BLaER1 treated with 17β-estradiol and CSF1 and Interleukin-3, amounts not matched to agents 10 nM and 100 nM (cell line): ENCODE results near the gene KPTN.

Source experiments
- H3K27ac ChIP-seq, 11 experiments: shearing (Covaris generic); formaldehyde crosslinking; 2 replicates each; pipeline ENCODE4 v1.8.1; 2022
- H3K27me3 ChIP-seq, 11 experiments: shearing (Covaris generic); formaldehyde crosslinking; 2 replicates each; pipeline ENCODE4 v1.8.1; 2022
- H3K36me3 ChIP-seq, 11 experiments: shearing (Covaris generic); formaldehyde crosslinking; 2 replicates each; pipeline ENCODE4 v1.8.1; 2022
- H3K4me1 ChIP-seq, 10 experiments: shearing (Covaris generic); formaldehyde crosslinking; 2 replicates each; pipeline ENCODE4 v1.8.1; 2022
- H3K4me2 ChIP-seq, 11 experiments: shearing (Covaris generic); formaldehyde crosslinking; 2 replicates each; pipeline ENCODE4 v1.8.1; 2022
- H3K4me3 ChIP-seq, 10 experiments: shearing (Covaris generic); formaldehyde crosslinking; 2 replicates each; pipeline ENCODE4 v1.8.1; 2022
- H3K9ac ChIP-seq, 11 experiments: shearing (Covaris generic); formaldehyde crosslinking; 2 replicates each; pipeline ENCODE4 v1.8.1; 2022
- H3K9me3 ChIP-seq, 11 experiments: shearing (Covaris generic); formaldehyde crosslinking; replicated peaks in 1 of 11; 2 replicates each; pipeline ENCODE4 v1.8.1; 2022
- H4K20me1 ChIP-seq, 11 experiments: shearing (Covaris generic); formaldehyde crosslinking; 2 replicates each; pipeline ENCODE4 v1.8.1; 2022
- Cebpa-rat ChIP-seq, 11 experiments: shearing (Covaris generic); IDR thresholded peaks; 2 replicates each; pipeline ENCODE4 v1.8.1; 2022

The KPTN gene

DNA sequence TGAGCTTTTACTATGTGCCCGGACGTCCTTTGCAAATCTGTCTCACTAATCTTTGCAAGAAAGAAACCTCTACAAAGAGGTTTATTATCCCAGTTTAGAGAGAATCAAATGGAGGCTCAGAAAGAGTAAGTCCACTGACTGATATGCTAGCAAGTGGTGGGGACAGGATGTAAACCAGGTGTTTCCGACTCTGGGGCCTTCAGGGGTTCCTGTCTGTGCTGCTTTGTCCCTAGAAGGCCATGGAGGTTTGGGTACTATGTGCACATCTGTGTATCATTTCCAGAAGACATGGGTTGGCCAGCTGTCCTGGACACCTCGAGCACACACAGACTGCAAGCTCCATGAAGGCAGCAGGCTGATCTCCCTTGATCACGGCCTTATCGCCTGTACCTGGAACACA, 1.2 kb upstream of the KPTN start:
- no peaks in the 10 kb centered on the region for H3K9me3 ChIP-seq

DNA sequence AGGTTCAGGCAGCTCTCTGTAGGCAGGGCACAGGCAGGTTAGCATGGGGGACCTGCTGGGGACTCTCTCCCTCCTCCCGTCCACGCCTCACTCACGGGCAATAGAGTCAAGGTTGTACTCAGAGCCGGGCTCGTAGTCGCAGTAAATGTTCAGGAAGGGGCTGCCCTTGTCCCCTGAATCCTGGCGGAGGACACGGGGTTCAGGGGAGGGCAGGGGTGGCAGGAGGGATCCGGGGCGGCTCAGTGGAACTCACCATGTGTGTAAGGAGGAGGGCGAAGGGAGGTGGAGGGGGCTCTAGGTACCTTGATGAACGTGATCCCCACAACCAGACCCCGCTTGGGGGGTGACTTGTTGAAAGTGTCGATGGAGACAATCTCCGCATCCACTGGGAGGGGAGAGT, 819 bp downstream of the KPTN start:
- peak overlapping the region; percentile 60 to 79 (median 68); a peak in 13 of 20 replicates for H3K4me3 ChIP-seq
- H3K4me2 ChIP-seq: peak overlapping the region; percentile 64 to 92 (median 86)
- H3K9ac ChIP-seq: peak overlapping the region in 6 of 11 experiments; percentile 89 to 97 (median 92); a peak in 4 of 22 replicates
- peaks cover 0 to 10% (median 0%) of the 10 kb centered on the region in 11 experiments; a peak in 4 of 22 replicates for H4K20me1 ChIP-seq
- H3K36me3 ChIP-seq: peaks cover 0 to 7% (median 0%) of the 10 kb centered on the region in 11 experiments; a peak in 6 of 22 replicates
- no peak for TF ChIP-seq Cebpa-rat (IDR thresholded peaks at IDR 0.05)
- no peaks in the 10 kb centered on the region for H3K9me3 ChIP-seq
- peak overlapping the region in 2 of 11 experiments; percentile 92 to 95; a peak in 2 of 22 replicates for H3K27ac ChIP-seq
- H3K27me3 ChIP-seq: no peaks in the 10 kb centered on the region
- peaks cover 35 to 48% (median 45%) of the 10 kb centered on the region in 10 experiments for H3K4me1 ChIP-seq

More for the DNA sequence above, 1.2 kb upstream of the KPTN start:
- Histone ChIP-seq H3K36me3 (peaks cover 8 to 24% (median 12%) of the 10 kb centered on the region in 11 experiments; a peak in 21 of 22 replicates), H3K27me3 (no peaks in the 10 kb centered on the region), H3K4me2 (peak overlapping the region; percentile 75 to 92 (median 88)), H4K20me1 (peaks cover 0 to 17% (median 0%) of the 10 kb centered on the region in 11 experiments; a peak in 6 of 22 replicates), H3K9ac (peak overlapping the region in 9 of 11 experiments; percentile 90 to 96 (median 93); a peak in 15 of 22 replicates), H3K4me3 (peak overlapping the region in 6 of 10 experiments; percentile 60 to 73 (median 68); a peak in 10 of 20 replicates), H3K27ac (peak overlapping the region in 7 of 11 experiments; percentile 89 to 96 (median 93); a peak in 10 of 22 replicates), H3K4me1 (peaks cover 35 to 57% (median 49%) of the 10 kb centered on the region in 10 experiments)
- TF ChIP-seq Cebpa-rat (IDR thresholded peaks at IDR 0.05): no peak

DNA sequence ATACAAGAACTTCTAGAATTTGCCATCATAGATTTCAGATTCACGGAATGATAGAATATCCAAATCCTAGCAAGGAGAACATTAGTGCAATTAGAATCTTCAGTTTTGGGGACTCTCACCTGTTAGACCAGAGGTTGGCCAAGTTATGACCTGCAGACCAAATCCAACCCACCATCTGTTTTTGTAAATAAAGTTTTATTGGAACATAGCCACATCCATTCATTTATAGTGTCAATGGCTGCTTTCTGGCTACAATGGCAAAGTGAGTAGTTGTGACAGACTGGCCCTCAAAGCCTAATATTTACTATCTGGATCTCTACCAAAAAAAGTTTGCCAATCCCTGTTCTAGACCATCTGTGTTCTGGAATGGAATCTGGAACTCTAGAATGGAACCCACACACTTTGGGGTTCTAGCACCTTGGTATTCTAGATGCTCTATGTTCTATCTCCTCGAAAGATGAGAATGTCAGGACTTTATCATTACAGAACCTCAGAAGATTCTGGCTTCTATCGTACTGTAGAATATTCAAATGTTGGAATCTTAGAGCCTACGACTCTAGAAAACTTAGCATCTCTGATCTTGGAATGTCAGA, 2.5 kb downstream of the KPTN start:
- Histone ChIP-seq H3K9me3 (no peaks in the 10 kb centered on the region), H3K27ac (no peak overlapping the region), H3K4me2 (no peak overlapping the region), H3K27me3 (no peaks in the 10 kb centered on the region), H3K4me3 (no peak overlapping the region), H3K36me3 (no peaks in the 10 kb centered on the region; a peak in 1 of 22 replicates), H3K9ac (no peak overlapping the region), H4K20me1 (no peaks in the 10 kb centered on the region; a peak in 1 of 22 replicates), H3K4me1 (peaks cover 20 to 32% (median 29%) of the 10 kb centered on the region in 10 experiments)
- no peak for TF ChIP-seq Cebpa-rat (IDR thresholded peaks at IDR 0.05)

DNA sequence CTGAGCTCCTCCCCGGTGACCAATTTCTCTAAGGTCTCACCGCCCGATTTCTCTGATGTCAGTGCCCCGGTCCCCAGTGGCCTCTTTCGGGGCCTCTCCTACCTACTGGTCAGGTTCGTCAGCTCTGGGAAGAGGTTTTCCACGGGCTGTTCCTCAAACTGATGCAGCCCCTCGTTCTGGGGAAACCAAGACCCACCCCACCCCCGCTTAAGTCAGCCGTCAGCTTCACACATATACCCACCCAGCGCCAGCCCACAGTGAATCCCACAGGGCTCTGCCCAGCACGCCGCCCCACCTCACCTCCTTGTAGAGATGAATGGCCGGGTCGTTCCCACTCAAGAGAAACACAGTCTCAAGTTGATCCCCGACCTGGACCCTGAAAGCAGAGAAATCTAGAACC, 3.4 kb downstream of the KPTN start:
- Histone ChIP-seq H3K27me3 (no peaks in the 10 kb centered on the region), H3K36me3 (no peaks in the 10 kb centered on the region; a peak in 1 of 22 replicates), H3K4me1 (peaks cover 19 to 26% (median 21%) of the 10 kb centered on the region in 10 experiments), H3K4me3 (no peak overlapping the region), H4K20me1 (no peaks in the 10 kb centered on the region; a peak in 1 of 22 replicates), H3K27ac (no peak overlapping the region), H3K4me2 (no peak overlapping the region), H3K9ac (no peak overlapping the region), H3K9me3 (no peaks in the 10 kb centered on the region)
- no peak for TF ChIP-seq Cebpa-rat (IDR thresholded peaks at IDR 0.05)

DNA sequence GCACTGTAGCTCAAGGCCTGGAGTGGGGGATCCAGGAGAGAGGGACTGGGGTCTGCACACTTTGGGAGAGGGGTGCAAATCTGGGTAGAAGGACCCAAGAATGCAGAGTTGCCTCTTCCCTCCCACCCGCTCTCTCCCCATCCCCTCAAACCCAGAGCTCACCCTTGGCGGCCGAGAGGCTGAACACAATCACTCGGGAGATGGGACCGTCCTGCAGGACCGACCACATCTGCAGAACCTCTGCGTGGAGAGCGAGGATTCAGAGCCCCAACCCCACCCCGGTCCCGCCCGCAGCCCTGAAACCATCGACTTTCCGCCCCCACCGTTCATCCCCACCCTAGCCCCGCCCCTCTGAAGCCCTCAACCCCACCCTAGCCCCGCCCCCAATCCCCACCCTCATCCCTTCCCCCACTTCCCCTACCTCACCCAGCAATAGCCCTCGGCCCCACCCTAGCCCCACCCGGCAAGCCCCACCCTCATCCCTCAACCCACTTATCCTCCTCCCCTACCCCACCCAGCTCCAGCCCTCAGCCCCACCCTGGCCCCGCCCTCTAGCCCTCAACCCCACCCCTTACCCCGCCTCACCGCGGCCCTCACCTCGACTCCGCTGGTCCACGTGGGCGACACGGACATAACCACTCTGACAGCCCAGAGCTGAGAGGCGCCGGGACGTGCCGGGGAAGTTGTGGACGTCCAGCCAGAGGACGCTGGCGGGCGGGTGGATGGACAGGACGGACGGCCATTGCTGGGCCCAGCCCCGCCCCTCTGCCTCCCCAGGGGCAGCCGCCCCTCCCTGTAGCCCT, 4.1 kb downstream of the KPTN start:
- Histone ChIP-seq H3K4me1 (peaks cover 11 to 19% (median 13%) of the 10 kb centered on the region in 10 experiments), H4K20me1 (peaks cover 0 to 7% (median 0%) of the 10 kb centered on the region in 11 experiments; a peak in 4 of 22 replicates), H3K4me3 (no peak overlapping the region), H3K9ac (no peak overlapping the region), H3K27me3 (no peaks in the 10 kb centered on the region), H3K9me3 (no peaks in the 10 kb centered on the region), H3K27ac (no peak overlapping the region), H3K36me3 (no peaks in the 10 kb centered on the region), H3K4me2 (no peak overlapping the region)
- TF ChIP-seq Cebpa-rat (IDR thresholded peaks at IDR 0.05): no peak

DNA sequence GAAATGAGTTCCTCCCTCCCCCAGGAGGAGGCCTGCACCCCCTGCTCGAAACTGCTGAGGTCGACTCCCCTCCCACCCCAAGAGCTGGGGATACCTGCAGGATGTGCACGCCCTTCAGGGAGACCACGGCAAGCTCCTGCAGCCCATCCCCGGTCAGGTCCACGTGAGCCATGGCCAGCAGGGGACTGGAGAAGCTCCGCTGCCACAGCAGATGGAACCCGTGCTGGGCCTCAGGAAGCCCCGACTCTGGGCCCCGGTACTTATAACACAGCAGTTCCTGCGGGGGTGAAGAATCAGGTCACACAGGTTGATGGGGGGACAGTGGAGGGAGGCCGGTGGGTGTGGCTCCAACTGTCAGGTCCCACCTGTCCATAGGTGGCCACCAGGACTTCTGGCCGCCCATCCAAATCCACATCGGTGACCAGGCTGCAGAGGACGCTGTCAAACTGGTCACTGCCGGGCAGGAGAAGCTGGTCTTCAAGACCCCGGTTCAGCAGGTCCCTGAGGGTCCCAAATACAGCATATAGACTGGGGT, 7.5 kb downstream of the KPTN start:
- H4K20me1 ChIP-seq: peaks cover 0 to 32% (median 0%) of the 10 kb centered on the region in 11 experiments; a peak in 6 of 22 replicates
- H3K4me1 ChIP-seq: peaks cover 0 to 13% (median 6%) of the 10 kb centered on the region in 10 experiments; a peak in 13 of 20 replicates
- H3K27ac ChIP-seq: no peak overlapping the region
- TF ChIP-seq Cebpa-rat (IDR thresholded peaks at IDR 0.05): no peak
- no peak overlapping the region for H3K4me3 ChIP-seq
- no peaks in the 10 kb centered on the region for H3K36me3 ChIP-seq
- H3K9ac ChIP-seq: no peak overlapping the region
- peaks cover 7 to 15% (median 11%) of the 10 kb centered on the region in 11 experiments for H3K27me3 ChIP-seq
- no peak overlapping the region for H3K4me2 ChIP-seq
- H3K9me3 ChIP-seq: no peaks in the 10 kb centered on the region

DNA sequence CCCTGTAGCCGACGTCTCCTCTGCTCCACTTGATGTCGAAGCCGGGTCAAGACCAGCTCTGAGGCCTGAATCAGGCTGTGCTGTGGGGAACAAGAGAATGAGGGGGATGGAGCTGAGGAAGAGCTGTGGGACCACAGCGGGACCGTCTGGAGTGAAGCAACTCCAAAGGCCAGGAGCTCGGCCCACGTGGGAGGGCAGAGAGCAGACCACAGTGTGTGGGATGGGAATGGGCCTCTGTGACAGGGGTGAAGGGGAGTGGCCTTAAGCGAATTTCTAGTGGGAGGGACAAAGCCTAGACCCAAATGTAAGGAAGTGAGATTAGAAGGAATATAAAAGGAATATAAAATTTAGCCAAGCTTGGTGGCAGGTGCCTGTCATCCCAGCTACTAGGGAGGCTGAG, 8.6 kb downstream of the KPTN start:
- peaks cover 0 to 33% (median 0%) of the 10 kb centered on the region in 11 experiments; a peak in 6 of 22 replicates for H4K20me1 ChIP-seq
- H3K9ac ChIP-seq: no peak overlapping the region
- H3K36me3 ChIP-seq: no peaks in the 10 kb centered on the region
- no peaks in the 10 kb centered on the region for H3K9me3 ChIP-seq
- H3K4me3 ChIP-seq: no peak overlapping the region
- H3K4me1 ChIP-seq: peaks cover 0 to 14% (median 6%) of the 10 kb centered on the region in 10 experiments; a peak in 13 of 20 replicates
- peaks cover 18 to 25% (median 21%) of the 10 kb centered on the region in 11 experiments for H3K27me3 ChIP-seq
- no peak overlapping the region for H3K4me2 ChIP-seq
- H3K27ac ChIP-seq: no peak overlapping the region
- TF ChIP-seq Cebpa-rat (IDR thresholded peaks at IDR 0.05): no peak

DNA sequence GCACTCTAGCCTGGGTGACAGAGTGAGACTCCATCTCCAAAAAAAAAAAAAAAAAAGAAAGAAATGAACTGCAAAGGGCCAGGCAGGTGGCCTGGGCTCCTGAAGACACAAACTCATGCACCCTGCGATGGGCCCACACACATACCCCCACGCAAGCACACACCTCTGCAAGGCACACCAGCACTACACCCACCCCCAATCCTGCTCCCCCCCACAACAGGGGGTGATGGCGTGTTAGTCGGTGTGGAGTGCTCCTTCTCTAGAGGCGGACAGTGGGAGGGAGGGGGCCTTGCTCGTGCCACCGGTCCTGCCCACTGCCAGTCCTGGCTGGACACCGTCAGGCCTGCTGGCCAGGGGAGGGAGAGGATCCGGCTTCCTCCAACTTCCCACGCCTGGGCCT, 10.7 kb downstream of the KPTN start:
- Histone ChIP-seq H3K27ac (no peak overlapping the region), H3K4me3 (no peak overlapping the region), H4K20me1 (peaks cover 0 to 54% (median 0%) of the 10 kb centered on the region in 11 experiments; a peak in 11 of 22 replicates), H3K9me3 (no peaks in the 10 kb centered on the region), H3K36me3 (no peaks in the 10 kb centered on the region), H3K4me1 (peaks cover 0 to 14% (median 6%) of the 10 kb centered on the region in 10 experiments; a peak in 13 of 20 replicates), H3K4me2 (no peak overlapping the region), H3K27me3 (peaks cover 39 to 46% (median 42%) of the 10 kb centered on the region in 11 experiments), H3K9ac (no peak overlapping the region)
- no peak for TF ChIP-seq Cebpa-rat (IDR thresholded peaks at IDR 0.05)
